ENCODE measurements around the gene CA10.

DNA sequence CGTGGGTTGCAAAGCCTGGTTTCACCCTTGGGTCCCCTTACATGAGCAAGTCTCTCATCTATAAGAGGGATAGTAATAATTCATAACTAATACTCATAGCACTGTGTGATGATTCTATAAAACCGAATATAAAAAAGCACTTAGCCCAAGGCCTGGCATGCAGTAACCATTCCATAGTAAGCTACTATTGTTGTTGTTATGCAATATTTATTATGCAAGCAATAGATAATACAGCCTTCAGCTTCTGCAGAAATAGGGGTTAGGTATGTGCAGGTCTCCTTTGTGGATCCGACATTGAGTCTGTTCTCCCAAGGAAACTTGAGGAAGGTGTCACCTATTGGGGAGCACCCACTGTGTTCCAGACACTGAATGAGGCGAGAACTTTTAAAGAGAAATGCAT is 497.1 kb downstream of the CA10 start:
- TF ChIP-seq CEBPB (IDR thresholded peaks at IDR 0.05; ENCODE audit: low read depth, low read length) (no peak), MAFK (IDR thresholded peaks at IDR 0.05; ENCODE audit: low read depth, low read length) (no peak), MXI1 (IDR thresholded peaks at IDR 0.05; ENCODE audit: borderline replicate concordance, low read depth, low read length) (no peak), POLR2A (IDR thresholded peaks at IDR 0.05; ENCODE audit: low read depth, low read length) (no peak), RAD21 (IDR thresholded peaks at IDR 0.05; ENCODE audit: low read length) (no peak), NFE2L2 (IDR thresholded peaks at IDR 0.05; ENCODE audit: low read depth, low read length) (no peak), BHLHE40 (IDR thresholded peaks at IDR 0.05; ENCODE audit: low read depth, low read length) (no peak), RFX5 (IDR thresholded peaks at IDR 0.05; ENCODE audit: low read depth, low read length) (no peak), SMC3 (IDR thresholded peaks at IDR 0.05; ENCODE audit: low read depth, low read length) (no peak), RCOR1 (IDR thresholded peaks at IDR 0.05; ENCODE audit: insufficient replicate concordance, low read length) (no peak)
- TF ChIP-seq, protein P1, sequence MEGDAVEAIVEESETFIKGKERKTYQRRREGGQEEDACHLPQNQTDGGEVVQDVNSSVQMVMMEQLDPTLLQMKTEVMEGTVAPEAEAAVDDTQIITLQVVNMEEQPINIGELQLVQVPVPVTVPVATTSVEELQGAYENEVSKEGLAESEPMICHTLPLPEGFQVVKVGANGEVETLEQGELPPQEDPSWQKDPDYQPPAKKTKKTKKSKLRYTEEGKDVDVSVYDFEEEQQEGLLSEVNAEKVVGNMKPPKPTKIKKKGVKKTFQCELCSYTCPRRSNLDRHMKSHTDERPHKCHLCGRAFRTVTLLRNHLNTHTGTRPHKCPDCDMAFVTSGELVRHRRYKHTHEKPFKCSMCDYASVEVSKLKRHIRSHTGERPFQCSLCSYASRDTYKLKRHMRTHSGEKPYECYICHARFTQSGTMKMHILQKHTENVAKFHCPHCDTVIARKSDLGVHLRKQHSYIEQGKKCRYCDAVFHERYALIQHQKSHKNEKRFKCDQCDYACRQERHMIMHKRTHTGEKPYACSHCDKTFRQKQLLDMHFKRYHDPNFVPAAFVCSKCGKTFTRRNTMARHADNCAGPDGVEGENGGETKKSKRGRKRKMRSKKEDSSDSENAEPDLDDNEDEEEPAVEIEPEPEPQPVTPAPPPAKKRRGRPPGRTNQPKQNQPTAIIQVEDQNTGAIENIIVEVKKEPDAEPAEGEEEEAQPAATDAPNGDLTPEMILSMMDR (conservative IDR thresholded peaks at IDR 0.05; ENCODE audit: low read depth, low read length), result no peak
- TF ChIP-seq, protein P2, sequence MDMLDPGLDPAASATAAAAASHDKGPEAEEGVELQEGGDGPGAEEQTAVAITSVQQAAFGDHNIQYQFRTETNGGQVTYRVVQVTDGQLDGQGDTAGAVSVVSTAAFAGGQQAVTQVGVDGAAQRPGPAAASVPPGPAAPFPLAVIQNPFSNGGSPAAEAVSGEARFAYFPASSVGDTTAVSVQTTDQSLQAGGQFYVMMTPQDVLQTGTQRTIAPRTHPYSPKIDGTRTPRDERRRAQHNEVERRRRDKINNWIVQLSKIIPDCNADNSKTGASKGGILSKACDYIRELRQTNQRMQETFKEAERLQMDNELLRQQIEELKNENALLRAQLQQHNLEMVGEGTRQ (IDR thresholded peaks at IDR 0.05; ENCODE audit: low read depth, low read length), result no peak
- TF ChIP-seq, protein P3, sequence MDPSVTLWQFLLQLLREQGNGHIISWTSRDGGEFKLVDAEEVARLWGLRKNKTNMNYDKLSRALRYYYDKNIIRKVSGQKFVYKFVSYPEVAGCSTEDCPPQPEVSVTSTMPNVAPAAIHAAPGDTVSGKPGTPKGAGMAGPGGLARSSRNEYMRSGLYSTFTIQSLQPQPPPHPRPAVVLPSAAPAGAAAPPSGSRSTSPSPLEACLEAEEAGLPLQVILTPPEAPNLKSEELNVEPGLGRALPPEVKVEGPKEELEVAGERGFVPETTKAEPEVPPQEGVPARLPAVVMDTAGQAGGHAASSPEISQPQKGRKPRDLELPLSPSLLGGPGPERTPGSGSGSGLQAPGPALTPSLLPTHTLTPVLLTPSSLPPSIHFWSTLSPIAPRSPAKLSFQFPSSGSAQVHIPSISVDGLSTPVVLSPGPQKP (IDR thresholded peaks at IDR 0.05; ENCODE audit: borderline replicate concordance, low read depth, low read length), result no peak
